HTERT RPE-1 (cell line): ENCODE data around the gene KXD1.
"Not testable (repeated sequence)": the region's sequence is repeated elsewhere in the genome, so short reads cannot be mapped to it uniquely, and the experiment has no call there.

Experiments used
- in situ Hi-C: fragments of 300-500 bp; cut with MboI; formaldehyde crosslinking; loops from 4 replicates; pipeline ENCODE4 v1.14.3; 2020; ENCODE audit warnings: low sequenced_read_pairs

KXD1 gene

DNA sequence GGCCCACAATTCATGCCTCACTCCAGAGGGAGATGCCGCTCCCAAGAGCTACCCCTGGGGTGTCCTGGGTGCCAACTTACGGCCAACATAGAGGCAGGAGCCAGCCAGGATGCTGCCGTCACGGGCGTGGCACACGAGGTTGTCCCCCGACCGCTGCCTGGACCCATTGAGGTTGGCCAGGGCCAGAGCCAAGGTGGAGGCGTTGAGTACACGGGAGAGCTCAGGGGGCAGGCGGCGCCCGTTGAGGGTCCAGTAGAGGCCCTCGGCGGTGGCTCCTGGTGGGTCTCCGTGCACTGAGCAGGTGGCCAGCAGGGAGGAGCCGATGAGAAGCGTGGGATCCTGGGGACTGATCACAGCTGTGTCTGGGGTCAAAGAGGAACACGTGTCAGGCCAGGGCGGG, 41.8 kb downstream of the KXD1 start:
- in situ Hi-C loops: no loop called here

- in situ Hi-C loops: not testable (repeated sequence)
Observed at GRCh38 chr19:18600692-18601397, 43.2 kb downstream of the KXD1 start.

DNA sequence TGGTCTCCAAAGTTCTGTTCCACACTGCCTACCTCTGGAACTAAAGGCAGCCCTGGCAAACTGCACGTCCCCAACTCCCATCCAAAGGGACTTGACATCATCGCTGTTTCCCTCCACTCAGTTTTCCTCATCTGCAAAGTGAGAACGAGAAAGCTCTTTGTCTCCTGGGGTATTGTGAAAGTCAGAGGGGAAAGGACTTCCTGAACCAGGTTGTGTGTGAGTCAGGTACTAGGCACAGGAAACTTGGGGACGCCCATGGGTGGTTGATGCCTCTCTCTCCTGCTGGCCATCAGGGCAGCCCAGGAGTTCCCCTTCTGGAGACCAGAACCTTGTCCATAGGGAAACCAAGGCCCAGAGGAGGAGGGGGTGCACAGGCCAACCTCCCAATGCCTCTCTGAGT, 44.2 kb downstream of the KXD1 start:
- in situ Hi-C loops: no loop called here

GRCh38 chr19:18603255-18603957, 45.7 kb downstream of the KXD1 start:
- in situ Hi-C loops: no loop called here

DNA sequence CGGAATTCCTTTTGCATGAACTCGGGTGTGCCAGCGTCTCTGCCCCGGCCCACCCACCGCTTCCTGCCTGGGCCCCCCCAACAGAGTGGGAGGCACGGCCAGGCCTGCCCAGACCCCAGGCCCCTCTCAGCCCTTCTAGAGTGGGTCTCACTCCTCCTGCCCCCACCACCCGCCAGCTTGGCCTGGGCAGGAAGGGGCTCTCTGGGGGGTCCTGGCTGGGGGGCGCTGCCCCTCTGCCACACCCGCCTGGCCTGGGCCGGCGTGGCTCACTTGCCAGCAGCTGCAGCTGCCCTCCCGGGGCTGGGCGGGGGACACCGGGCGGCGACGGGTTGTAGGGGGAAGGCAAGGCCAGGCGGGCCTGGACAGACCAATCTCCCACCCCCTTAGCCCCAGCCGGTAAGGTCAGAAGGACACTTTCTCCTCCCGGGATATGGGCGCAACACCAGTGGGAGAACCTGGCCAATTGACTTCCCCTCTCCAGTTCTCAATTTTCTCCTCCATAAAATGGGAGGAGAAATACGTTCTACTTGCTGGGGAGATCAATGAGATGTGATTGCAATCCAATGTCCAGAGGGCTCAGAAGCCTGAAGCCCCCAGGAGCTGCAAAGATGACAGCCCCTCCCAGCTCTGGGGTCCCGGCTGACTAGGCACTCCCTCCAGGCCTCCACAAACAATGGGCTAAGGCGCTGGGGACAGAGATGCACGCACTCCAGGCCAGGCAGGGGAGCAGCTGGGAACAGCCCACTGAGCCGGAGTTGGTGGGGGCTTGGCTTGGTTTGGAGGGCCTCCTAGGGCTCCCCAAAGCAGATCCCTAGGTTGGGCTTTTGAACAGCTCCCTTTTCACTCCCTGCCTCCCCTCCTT, 46.5 kb downstream of the KXD1 start:
- in situ Hi-C loops: no loop called here

GRCh38 chr19:18604820-18605159, 47.1 kb downstream of the KXD1 start:
- in situ Hi-C loops: no loop called here

DNA sequence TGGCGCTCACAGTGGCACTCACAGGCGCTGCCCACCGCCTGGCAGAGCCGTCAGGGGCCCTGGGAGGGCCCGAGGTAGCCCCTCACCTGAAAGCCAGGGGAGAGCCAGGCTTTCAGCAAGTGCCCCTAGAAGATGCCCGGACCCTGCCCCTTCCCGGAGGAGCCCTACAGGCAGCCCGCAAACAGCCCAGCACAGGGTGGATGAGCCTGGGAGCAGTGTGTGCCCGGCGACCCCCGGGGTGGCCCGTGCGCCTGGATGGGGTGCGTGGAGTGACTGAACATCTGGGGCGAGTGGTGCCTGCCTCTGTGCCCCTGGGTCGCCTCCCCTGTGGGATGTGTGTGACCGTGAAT, 47.5 kb downstream of the KXD1 start:
- in situ Hi-C loops: no loop called here

- in situ Hi-C loops: no loop called here
Observed at GRCh38 chr19:18605546-18606280, 48.0 kb downstream of the KXD1 start.

DNA sequence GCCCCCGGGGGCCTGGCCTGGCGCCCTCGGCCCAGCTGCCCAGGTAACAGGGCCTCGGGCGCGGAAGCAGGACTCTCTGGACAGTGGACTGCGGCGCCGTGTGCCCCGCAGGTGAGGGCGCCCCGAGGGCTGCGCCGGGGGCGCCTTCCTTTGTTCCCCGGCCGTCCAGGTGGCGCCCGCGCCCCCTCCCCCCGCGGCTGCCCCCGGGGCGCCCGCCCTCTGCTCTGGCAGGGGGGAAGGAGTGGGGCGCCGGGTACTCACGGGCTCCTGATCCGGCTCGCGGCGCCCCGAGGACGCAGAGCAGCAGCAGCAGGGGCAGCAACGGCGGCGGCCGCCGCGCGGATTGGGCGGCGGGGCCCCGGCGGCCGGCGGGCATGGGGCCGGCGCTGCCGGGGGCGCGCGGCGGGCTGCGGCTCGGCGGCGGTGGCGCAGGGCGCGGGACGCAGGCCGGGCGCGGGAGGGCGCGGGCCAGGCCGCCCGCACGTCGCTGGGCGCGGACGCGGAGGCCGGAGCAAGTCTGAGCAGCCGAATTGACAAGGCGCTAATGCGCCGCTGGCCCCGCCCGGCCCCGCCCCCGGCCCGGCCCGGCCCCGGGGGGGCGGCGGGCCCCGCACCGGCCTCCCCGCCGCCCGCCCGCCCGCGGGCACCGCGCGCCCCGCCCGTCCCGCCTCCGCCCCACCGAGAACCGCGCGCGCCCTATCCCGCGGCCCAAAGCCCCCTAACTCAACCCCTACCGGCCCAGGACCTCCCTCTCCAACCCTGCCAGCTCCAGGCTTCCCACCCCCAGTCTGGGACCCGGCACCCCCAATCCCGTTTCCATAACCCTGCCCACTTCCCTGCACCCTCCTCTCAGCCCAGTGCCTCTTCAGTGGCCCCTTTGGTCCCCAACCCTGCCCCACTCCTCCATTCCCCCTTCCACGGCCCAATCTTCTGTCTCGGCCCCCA, 48.9 kb downstream of the KXD1 start, which contains the start of gene CRLF1:
CRLF1 (minus strand) TSS at position 519 of the 945 bp plus-strand sequence; CDS start at position 376, 143 bp downstream.
- in situ Hi-C loops: no loop called here

- in situ Hi-C loops: no loop called here
Observed at GRCh38 chr19:18607226-18608101, 49.8 kb downstream of the KXD1 start.

DNA sequence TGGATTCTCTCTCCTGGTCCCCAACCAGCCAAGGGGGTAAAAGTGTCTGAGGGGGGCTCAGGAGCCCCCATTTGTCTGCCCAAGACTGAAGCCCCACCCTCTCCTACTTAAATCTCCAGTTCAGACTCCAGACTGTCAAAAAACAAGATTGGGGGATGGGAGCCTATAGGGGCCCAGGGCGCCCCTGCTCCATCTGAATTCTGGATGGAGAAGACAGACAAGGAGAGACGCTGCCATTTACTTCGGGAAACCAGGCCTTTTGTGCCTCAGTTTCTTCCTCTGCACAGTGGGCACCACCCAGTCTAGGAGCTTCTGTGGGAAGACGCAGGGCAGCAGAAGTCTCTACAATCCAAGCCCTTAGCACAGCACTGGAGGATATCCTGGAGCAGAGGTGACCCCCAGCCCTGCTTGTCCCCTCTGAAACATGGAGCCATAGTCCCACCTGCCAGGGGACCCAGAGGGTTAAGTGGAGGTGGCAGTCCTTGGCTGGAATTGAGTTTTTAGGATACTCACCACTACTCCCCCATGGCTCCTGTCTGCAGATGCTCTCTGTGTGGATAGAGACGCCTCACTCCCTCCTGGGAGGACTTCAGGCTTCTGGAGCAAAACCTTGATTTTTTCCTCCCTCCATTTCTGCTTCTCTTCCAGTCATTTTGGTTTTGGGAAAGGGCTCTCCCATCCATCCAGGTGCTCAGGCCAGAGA, 50.6 kb downstream of the KXD1 start:
- in situ Hi-C loops: no loop called here

DNA sequence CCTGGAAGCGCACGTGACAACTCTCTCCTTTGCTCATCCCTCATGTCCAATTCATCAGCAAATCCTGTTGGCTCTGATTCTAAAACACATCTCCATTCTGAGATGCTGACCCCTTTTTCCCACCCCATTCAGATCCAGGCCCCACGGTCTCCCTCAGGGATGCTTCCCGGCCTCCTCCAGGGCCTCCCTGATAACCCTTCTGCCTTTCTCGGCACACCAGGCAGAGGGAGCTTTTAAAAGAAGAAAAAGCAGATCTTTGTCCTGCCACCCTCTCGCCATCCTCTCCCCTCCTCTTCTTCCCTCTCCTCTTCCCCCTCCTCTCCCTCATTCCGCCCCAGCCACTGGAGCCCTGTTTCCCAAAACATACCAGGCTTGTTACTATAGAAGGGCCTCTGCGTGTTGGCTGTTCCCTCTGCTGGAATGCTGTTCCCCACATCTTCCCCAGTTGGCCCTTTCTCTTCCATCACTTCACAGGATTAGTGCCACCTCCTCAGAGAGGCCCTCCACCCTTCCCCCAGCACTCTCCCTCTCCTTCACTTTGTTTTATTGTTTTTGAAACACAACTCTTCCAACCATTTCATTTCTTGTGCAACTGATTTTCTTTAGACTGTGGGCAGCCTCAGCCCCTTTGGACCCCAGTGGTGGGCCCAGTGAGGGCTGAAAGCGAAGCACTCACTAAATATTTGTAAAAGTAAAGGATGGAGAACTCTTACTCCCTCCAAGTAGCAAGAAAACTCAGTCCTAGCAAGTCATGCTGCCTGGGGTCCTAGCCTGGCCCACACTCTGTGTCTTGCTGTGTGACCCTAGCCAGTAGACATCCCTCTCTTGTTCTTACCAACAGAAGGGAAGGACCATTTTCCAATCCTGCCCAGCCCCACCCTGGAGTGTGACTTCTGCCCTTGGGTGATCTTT, 51.4 kb downstream of the KXD1 start:
- in situ Hi-C loops: no loop called here

DNA sequence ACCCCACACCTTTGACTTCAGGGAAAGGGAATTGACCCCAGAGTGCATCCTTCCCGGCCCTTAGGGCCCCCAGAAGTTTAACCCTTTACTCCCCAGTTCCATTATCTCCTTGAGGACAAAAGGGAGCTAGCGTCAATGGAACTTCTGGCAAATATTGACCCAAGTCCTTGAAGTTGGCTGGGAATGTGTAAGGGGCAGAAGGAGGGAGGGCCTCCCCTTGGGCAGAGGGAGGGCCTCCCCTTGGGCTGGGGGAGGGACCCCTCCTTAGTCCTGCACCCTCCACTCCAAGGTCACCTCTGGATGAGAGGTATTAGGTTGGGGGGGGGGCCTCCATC, 52.0 kb downstream of the KXD1 start:
- in situ Hi-C loops: no loop called here

DNA sequence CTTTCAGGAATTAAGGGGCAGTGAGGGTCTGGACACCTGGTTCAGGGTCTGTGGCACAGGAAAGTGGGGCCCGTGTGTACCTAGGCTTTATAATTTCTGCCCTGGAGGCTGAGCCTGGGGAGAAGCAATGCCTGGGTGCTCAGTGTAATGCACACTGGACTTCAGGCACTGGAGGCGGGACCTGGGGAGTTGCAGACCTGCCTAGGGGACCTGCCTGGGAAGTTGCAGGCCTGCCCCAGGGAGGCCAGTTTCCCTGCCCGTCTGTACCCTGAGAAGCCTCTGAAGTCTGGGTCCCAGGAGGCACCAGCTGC, 52.5 kb downstream of the KXD1 start:
- in situ Hi-C loops: no loop called here

GRCh38 chr19:18610556-18611326, 53.1 kb downstream of the KXD1 start:
- in situ Hi-C loops: no loop called here

DNA sequence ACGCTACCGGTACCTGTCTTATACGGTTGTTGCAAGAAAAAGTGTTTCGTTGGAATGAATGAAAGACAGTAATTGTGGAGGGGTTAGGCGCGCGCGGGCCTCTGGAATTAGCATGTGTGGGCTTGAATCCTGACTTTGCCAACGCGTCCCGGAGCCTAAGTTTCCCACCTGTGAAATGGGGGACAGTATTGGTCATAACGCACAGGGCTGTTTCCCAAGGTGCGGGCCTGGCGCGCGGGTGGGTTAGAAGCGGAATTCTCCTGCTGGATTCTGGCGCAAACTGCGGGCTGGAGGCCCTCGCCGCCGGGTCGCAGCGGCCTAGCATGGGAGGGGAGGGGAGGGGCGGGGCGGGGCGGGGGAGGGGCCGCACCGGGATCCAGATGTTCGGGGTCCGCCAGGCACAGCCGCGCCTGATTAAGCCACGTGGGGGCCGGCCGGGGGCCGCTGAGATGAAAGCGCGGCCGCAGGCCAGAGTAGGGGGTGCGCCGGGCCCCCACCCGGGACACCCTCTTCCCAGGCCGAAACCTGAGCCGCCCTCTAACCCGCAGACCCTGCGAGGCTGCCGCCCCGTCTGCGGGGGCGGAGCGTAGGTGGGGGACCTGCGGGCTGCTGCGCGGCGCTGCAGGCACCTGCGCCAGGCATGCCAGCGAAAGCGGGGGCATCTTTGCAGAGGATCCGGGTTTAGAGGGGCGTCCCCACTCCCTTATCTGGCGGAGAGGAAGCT, 53.8 kb downstream of the KXD1 start:
- in situ Hi-C loops: no loop called here
